Adrenal gland (tissue), 5 donors: ENCODE data around the gene SEMA3F.

ENCODE experiments used
- CTCF ChIP-seq, 6 experiments: fragments of 450-650 bp in 4 of 6; fragments of 200-600 bp in 2 of 6; sonication (generic) in 1 of 6; IDR thresholded peaks; 1 replicate in 5 of 6; 2 replicates in 1 of 6; pipeline versions ENCODE4 v1.5.1 to v1.8.0; 2016 to 2021; ENCODE audit warnings: antibody characterized with exemption in 6 of 6, mild to moderate bottlenecking in 2 of 6, moderate library complexity in 1 of 6
- POLR2A ChIP-seq, 2 donors: fragments of 450-650 bp; IDR thresholded peaks; one replicate each; pipeline ENCODE4 v1.6.1; 2017; ENCODE audit warnings: antibody characterized with exemption in 2 of 2, mild to moderate bottlenecking in 2 of 2, moderate library complexity in 1 of 2
- donor health status: DM: no; HTN: no; CAD: no.

GRCh38 chr3:50122071-50122470 is 33.1 kb upstream of the SEMA3F start:
- TF ChIP-seq CTCF (IDR thresholded peaks at IDR 0.05) (no peak), POLR2A (IDR thresholded peaks at IDR 0.05) (no peak)
